Osteoblast (primary cell): Measurements from ENCODE around the gene PIGT. TPM values are rescaled to one million over a fixed set of nuclear protein-coding genes. Genes with fewer than 3 reads are reported as not detected.

Experiments
- DNase-seq: peaks from one replicate; pipeline ENCODE4 v3.0.0; 2011; ENCODE audit warnings: low spot score, mixed read lengths; ENCODE audit not compliant: insufficient read length; ENCODE audit errors: missing footprints
- H2AFZ ChIP-seq: 2 replicates; pipeline ENCODE4 v1.6.0; 2011; ENCODE audit warnings: mild to moderate bottlenecking, low read length
- H3K27ac ChIP-seq: 2 replicates; pipeline ENCODE4 v1.5.1; 2011; ENCODE audit warnings: mild to moderate bottlenecking, low read depth, low read length, moderate library complexity
- H3K27me3 ChIP-seq: 2 replicates; pipeline ENCODE4 v1.6.0; 2012; ENCODE audit warnings: mild to moderate bottlenecking, control low read depth, inconsistent platforms, low read length, moderate library complexity; ENCODE audit not compliant: insufficient read depth
- H3K36me3 ChIP-seq: 2 replicates; pipeline ENCODE4 v1.5.1; 2011; ENCODE audit warnings: mild to moderate bottlenecking, low read length, control low read depth, moderate library complexity; ENCODE audit not compliant: insufficient read depth
- H3K4me1 ChIP-seq: 2 replicates; pipeline ENCODE4 v1.5.1; 2011; ENCODE audit warnings: mild to moderate bottlenecking, low read length, control low read depth, moderate library complexity; ENCODE audit not compliant: insufficient read depth
- H3K4me2 ChIP-seq: 2 replicates; pipeline ENCODE4 v1.6.0; 2011; ENCODE audit warnings: mild to moderate bottlenecking, low read length; ENCODE audit not compliant: insufficient read depth
- H3K4me3 ChIP-seq: fragments of 200-600 bp; sonication (generic); 3 replicates; pipeline ENCODE4 v1.5.1; 2012; ENCODE audit warnings: mild to moderate bottlenecking, low read length, inconsistent platforms; ENCODE audit not compliant: insufficient read depth
- H3K79me2 ChIP-seq: 2 replicates; pipeline ENCODE4 v1.6.0; 2012; ENCODE audit warnings: mild to moderate bottlenecking, low read length, control low read depth, inconsistent platforms; ENCODE audit not compliant: insufficient read depth
- H3K9me3 ChIP-seq: 2 replicates; pipeline ENCODE4 v1.5.1; 2011; ENCODE audit warnings: low read depth, low read length, control low read depth
- H4K20me1 ChIP-seq: 2 replicates; pipeline ENCODE4 v1.6.0; 2012; ENCODE audit warnings: mild to moderate bottlenecking, low read length, control low read depth; ENCODE audit not compliant: insufficient read depth
- CTCF ChIP-seq: IDR thresholded peaks from 2 replicates; pipeline ENCODE4 v1.5.1; 2011; ENCODE audit warnings: mild to moderate bottlenecking, low read depth, low read length, moderate library complexity; ENCODE audit errors: extremely low read depth
- total RNA-seq: library from RNA; depleted of rRNA; stranded (reverse); fragments of >200 nt; gene quantifications from 2 replicates; pipeline ENCODE4 v1.2.3, GENCODE V29; 2012

PIGT gene
- total RNA-seq, 1 donor = 52.8 TPM

GRCh38 chr20:45413479-45413878, 2.5 kb upstream of the PIGT start:
- H3K9me3 ChIP-seq = no peaks in the 10 kb centered on the region
- H3K4me1 ChIP-seq = peaks cover 9% of the 10 kb centered on the region
- H3K4me3 ChIP-seq = no peak overlapping the region
- no peaks in the 10 kb centered on the region for H3K27me3 ChIP-seq
- no peak for TF ChIP-seq CTCF
- H2AFZ ChIP-seq = no peak overlapping the region
- no peak for DNase-seq
- peaks cover 1% of the 10 kb centered on the region for H3K36me3 ChIP-seq
- H4K20me1 ChIP-seq = no peaks in the 10 kb centered on the region
- H3K4me2 ChIP-seq = no peak overlapping the region
- peaks cover 28% of the 10 kb centered on the region for H3K79me2 ChIP-seq
- no peak overlapping the region for H3K27ac ChIP-seq

GRCh38 chr20:45416917-45417316, 976 bp downstream of the PIGT start:
- peaks cover 34% of the 10 kb centered on the region for H3K79me2 ChIP-seq
- peaks cover 8% of the 10 kb centered on the region for H4K20me1 ChIP-seq
- peak overlapping the region; percentile 82 for H3K27ac ChIP-seq
- H3K9me3 ChIP-seq = no peaks in the 10 kb centered on the region
- H3K27me3 ChIP-seq = no peaks in the 10 kb centered on the region
- H2AFZ ChIP-seq = no peak overlapping the region
- no peak for TF ChIP-seq CTCF
- H3K4me3 ChIP-seq = peak overlapping the region; percentile 83
- H3K4me2 ChIP-seq = peak overlapping the region; percentile 92
- H3K4me1 ChIP-seq = peaks cover 25% of the 10 kb centered on the region
- DNase-seq = no peak
- H3K36me3 ChIP-seq = peaks cover 23% of the 10 kb centered on the region

- no peaks in the 10 kb centered on the region for H3K27me3 ChIP-seq
- DNase-seq = peak; percentile 96
- no peak for TF ChIP-seq CTCF
- no peak overlapping the region for H2AFZ ChIP-seq
- peaks cover 25% of the 10 kb centered on the region for H3K4me1 ChIP-seq
- no peak overlapping the region for H3K4me3 ChIP-seq
- peaks cover 34% of the 10 kb centered on the region for H3K79me2 ChIP-seq
- H3K9me3 ChIP-seq = no peaks in the 10 kb centered on the region
- peaks cover 43% of the 10 kb centered on the region for H3K36me3 ChIP-seq
- peak overlapping the region; percentile 38 for H3K4me2 ChIP-seq
- H4K20me1 ChIP-seq = peaks cover 8% of the 10 kb centered on the region
- H3K27ac ChIP-seq = peak overlapping the region; percentile 89
Measured at GRCh38 chr20:45419188-45420091, 3.5 kb downstream of the PIGT start.

GRCh38 chr20:45420125-45420524, 4.2 kb downstream of the PIGT start:
- peak overlapping the region; percentile 79 for H3K27ac ChIP-seq
- H4K20me1 ChIP-seq = peaks cover 8% of the 10 kb centered on the region
- H3K4me2 ChIP-seq = peak overlapping the region; percentile 38
- TF ChIP-seq CTCF = no peak
- peaks cover 25% of the 10 kb centered on the region for H3K4me1 ChIP-seq
- no peak overlapping the region for H3K4me3 ChIP-seq
- no peak for DNase-seq
- H2AFZ ChIP-seq = no peak overlapping the region
- H3K36me3 ChIP-seq = peaks cover 48% of the 10 kb centered on the region
- H3K9me3 ChIP-seq = no peaks in the 10 kb centered on the region
- H3K79me2 ChIP-seq = peaks cover 34% of the 10 kb centered on the region
- no peaks in the 10 kb centered on the region for H3K27me3 ChIP-seq
